Left colon (tissue), 2 donors: ENCODE data around the gene SH3TC1. TPM values are rescaled to one million over a fixed set of nuclear protein-coding genes. Genes with fewer than 3 reads are reported as not detected.
A peak's percentile ranks its signal among the peaks of the same experiment; 100 is the strongest.

Source experiments
- ATAC-seq: fragments of 200-7000 bp; cut with Tn5 transposase; one replicate; pipeline ENCODE4 v1.9.1; 2020; ENCODE audit warnings: mild to moderate bottlenecking, moderate library complexity
- DNase-seq, 2 donors: peaks; one replicate each; pipeline ENCODE4 v3.0.0-alpha.2; 2020
- intact Hi-C, 2 donors: fragments of 100-400 bp; cut with DNase I in 1 of 2; cut with micrococcal nuclease in 1 of 2; formaldehyde crosslinking; loops; one replicate each; pipeline versions ENCODE4 v1.11.2 to v1.14.0; 2022; cut with DNase I, micrococcal nuclease
- long read RNA-seq: library from polyadenylated mRNA; unstranded; transcript quantifications from one replicate; pipeline ENCODE4 v2.0.0, GENCODE V29; 2021
- total RNA-seq, 2 donors: library from RNA; stranded (reverse); fragmentation: NEBNext Ultra II Directional; extraction: Animal tissue kit (Norgen Biotek cat#: 25700); gene quantifications; one replicate each; pipeline ENCODE4 v1.2.1, GENCODE V29; 2021
- donor health status: DM: no; HTN: no; CAD: no.
- donor health status: DM: yes; HTN: yes; CAD: no.

SH3TC1 gene
- total RNA-seq = 10 to 100 TPM; 13.8 to 18.3 TPM
- long read RNA-seq, full-length matches to known transcripts = 2 of 10 reads
- long read RNA-seq, partial matches to known transcripts = 4 of 10 reads
- long read RNA-seq, other reads (novel, unspliced or antisense) = 4 of 10 reads

DNA sequence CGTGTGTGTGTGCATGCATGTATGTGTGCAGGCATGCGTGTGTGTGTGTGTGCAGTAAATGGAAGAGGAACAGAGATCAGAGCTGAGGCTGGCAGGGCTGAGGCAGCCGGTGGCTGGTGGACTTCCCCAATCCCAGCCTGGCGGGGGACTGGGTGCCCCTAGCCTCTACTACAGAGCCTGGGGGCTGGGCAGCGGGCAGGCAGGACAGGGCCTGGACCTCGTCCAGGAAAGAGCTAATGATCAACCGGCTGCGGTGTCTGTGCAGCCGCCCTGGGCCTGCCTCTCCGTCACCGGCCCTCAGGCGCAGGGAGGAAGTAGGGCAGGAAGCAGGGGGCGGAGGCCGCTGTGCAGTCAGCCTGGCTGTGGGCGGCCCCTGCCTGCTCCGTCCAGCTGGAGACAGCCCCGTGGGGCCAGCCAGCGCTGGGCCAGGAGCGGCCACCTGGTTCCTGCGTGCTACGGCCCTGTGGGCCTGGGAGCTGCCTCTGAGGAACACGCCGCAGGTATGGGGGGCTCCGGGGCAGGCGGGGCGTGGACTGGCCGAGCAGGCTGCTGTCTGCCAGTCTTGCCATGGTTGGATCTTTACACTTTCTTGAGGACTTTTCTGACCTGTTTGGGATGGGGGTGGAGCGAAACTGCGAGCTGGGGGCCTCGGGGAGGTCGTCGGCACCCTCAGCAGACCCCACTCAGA is at the start of gene SH3TC1:
TSS of gene SH3TC1 (plus strand) at position 385 of the 688 bp plus-strand sequence. CDS start 5,905 bp downstream, outside the sequence.
- DNase-seq (peak; percentile 92 to 94), ATAC-seq (peak; percentile 92)
- intact Hi-C loops = no loop called here

- ATAC-seq = no peak
- no peak for DNase-seq
- intact Hi-C loops = no loop called here
Observed at GRCh38 chr4:8149664-8150063, 49.4 kb upstream of the SH3TC1 start.

GRCh38 chr4:8150152-8151090 is 48.7 kb upstream of the SH3TC1 start:
- DNase-seq (no peak), ATAC-seq (no peak)
- intact Hi-C loops = no loop called here

GRCh38 chr4:8151165-8151650 is 47.9 kb upstream of the SH3TC1 start:
- ATAC-seq = no peak
- intact Hi-C loops = no loop called here

DNA sequence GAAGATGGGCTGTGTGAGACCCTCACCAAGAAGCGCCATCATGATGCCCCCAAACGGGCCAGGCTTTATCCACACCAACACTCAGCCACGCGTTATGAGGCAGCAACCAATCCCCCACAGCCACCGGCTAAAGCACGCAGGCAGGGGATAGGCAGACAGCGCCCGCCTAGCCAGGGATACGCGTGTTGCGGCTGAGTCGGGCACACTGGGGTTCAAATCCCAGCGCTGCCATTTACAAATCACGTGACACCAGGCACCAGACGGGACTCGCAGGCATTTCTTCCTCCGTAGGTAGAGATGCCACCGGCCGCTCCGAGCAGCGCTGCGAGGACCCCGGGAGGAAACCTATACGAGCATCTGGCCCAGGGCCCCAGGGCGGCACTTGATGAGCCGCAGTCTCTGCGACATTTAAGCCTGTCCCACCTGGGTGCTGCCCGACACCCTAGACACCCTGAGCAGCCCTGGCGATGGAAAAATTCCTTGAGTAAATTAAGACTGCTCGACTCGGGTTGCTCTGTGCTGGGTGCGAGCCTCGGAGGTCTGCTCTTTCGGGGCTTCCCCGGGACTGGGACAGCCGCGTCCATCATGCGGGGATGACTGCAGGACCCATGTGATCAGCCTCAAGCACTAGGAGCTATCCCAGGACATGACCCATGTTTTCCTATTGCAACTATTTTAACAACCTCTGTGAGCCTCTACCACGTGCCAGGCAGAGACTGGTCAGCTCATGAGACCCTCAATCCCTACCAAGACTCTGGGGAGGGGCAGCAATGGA is 46.8 kb upstream of the SH3TC1 start:
- DNase-seq = no peak
- no peak for ATAC-seq
- intact Hi-C loops = no loop called here

More at GRCh38 chr4:8151165-8151650, 47.9 kb upstream of the SH3TC1 start:
- DNase-seq = no peak

DNA sequence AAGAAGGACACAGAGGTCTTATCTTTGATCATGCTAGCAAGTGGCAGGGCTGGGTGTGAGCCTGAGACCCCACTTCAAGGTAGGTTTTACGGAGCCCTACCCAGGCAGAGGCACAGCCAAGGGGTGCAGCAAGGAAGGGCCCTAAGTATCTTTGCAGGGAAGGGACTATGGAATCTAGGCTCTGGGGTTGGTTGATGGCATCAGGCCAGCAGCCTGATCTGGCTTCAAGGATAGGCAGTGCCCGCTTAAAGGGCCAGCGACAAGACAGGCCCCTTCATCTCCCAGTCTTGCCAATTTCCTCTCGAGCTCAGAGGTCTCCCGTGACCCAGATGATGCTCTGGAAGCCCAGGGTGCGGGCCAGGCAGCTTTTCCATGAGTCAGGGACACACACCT is 46.2 kb upstream of the SH3TC1 start:
- DNase-seq (no peak), ATAC-seq (peak; percentile 29)
- intact Hi-C loops = no loop called here

DNA sequence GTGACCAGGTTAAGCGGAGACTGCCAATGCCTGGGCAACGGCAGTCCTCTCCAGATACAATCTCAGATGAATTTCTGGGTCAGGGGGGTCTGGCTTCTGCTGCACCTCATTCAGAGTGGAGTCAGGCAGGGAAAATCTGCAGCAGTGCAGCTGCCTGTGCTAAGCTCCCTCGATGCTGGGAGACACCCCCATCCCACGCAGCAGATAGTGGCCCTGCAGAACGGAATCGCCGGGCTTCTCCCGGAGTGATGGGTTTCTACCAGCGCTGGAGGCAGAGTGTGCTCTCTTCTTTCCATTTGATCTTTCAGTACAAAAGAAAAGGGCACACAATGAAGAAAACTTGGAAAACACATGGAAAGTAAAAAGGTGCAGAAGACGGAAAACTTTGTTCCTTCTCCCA is 45.6 kb upstream of the SH3TC1 start:
- ATAC-seq (no peak), DNase-seq (no peak)
- intact Hi-C loops = no loop called here

DNA sequence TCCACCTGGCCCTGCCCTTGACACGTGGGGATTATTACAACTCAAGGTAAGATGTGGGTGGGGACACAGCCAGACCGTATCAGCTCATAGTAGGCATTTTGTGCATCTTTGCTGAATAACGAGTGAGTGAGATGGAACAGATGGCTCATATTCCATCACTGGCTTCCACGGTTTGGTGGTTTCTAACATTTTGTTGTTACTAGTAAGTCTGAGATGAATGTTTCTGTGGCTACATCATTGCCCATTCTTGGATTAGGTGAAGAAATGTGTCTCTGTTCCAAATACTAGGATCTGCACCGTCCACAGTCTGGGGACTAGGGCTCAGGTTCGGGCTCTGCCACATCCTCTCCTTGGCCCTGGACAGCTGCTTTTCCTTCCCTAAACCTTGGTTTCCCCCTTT is 44.0 kb upstream of the SH3TC1 start:
- intact Hi-C loops = no loop called here
- ATAC-seq = no peak
- DNase-seq = no peak

DNA sequence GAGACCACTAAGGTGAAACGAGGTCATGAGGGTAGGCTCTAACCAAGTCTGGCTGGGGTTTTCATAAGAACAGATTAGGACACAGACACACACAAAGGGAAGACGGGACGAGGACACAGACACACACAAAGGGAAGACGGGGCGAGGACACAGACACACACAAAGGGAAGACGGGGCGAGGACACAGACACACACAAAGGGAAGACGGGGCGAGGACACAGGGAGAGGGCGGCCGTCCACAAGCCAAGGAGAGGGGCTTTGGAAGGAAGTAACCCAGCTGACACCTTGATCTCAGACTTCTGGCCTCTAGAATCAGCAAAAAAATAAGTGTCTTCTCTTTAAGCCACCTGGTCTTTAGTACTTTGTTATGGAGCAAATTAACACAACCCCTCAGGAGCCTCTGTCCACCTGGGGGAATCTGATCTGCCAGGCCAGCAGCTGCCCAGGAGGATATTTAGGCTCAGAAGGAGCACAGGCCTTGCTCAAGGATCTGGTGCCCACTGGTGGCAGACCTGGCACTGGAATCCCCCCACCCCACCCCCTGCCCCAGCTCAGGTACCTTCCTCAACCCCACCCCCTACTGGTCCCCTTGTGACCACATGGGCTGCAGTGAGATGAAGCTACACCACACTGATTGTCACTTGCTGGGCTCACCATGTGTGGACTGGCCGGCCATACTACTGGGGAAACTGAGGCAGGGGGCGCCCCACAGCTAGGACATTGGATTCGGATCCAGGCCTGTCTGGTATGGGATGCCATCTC is 43.2 kb upstream of the SH3TC1 start:
- intact Hi-C loops = no loop called here
- DNase-seq (no peak), ATAC-seq (no peak)

- no peak for ATAC-seq
- intact Hi-C loops = no loop called here
- no peak for DNase-seq
Observed at GRCh38 chr4:8156617-8157016, 42.5 kb upstream of the SH3TC1 start.

DNA sequence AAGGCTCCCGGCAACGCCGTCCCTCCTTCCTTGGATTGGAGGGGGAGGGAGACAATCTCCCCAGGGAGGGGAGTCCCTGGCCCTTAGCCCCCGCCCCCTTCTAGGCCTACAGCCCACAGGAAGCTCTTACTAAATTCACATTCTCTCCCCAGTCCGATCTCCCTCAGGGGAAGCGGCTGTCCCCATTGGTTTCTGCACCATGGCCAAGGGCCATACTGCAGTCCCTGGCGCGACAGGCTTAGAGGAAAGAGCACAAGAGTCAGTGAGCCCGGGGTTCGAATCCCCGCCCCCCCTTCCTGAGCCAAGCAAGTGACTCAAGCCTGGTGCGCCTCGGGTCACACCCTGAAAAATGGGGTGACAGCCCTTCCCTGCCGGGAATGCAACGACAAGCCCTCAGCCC is 41.6 kb upstream of the SH3TC1 start:
- ATAC-seq = no peak
- intact Hi-C loops = no loop called here
- peak in 1 of 2 donors; percentile 40 for DNase-seq

GRCh38 chr4:8157944-8158709 is 41.0 kb upstream of the SH3TC1 start:
- ATAC-seq (peak; percentile 9), DNase-seq (peak in 1 of 2 donors; percentile 40)
- intact Hi-C loops = no loop called here

DNA sequence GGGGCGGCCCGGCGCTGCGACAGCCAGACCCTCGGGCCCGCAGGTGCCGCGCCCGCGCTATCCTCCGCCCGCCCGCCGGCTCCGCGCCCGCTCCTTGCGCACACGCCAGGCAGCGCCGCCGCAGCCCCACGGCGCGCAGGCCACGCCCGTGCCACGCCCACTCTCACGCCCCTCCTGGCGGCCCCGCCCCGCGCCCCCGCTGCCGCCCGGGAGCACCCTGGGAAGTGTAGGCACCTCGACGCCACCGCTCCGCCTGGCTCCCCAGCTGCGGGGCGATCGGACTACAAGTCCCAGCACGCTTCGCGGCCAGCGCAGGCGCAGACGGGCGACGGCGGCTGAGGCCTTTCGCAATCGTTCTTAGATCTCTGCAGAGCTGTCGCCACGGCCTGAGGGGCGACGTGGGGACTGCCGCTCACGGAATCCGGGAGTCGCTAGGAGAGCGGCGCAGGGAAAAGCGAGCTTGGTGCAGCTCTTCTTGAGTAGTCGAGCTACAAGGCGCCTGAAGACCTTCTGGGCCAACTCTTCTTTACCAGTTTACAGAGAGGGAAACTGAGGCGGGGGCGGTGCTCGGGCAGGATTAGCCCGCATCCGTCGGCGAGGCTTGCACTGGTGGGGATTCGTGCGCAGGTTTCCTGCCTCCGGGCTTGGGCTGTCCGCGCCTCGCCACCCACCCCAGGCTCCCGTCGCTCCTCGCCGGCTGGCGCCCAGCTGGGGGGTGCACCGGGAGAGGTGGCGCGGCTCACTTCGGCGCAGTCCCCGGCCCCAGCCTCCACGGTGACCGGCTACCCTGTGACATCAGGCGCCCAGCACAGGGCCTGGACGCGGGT is 40.2 kb upstream of the SH3TC1 start, which contains the start of gene ABLIM2:
TSS of gene ABLIM2 (minus strand) at position 104 of the 827 bp plus-strand sequence. CDS start 124 bp downstream, outside the sequence.
- intact Hi-C loops = no loop called here
- DNase-seq = peak; percentile 97
- peak; percentile 97 for ATAC-seq

DNA sequence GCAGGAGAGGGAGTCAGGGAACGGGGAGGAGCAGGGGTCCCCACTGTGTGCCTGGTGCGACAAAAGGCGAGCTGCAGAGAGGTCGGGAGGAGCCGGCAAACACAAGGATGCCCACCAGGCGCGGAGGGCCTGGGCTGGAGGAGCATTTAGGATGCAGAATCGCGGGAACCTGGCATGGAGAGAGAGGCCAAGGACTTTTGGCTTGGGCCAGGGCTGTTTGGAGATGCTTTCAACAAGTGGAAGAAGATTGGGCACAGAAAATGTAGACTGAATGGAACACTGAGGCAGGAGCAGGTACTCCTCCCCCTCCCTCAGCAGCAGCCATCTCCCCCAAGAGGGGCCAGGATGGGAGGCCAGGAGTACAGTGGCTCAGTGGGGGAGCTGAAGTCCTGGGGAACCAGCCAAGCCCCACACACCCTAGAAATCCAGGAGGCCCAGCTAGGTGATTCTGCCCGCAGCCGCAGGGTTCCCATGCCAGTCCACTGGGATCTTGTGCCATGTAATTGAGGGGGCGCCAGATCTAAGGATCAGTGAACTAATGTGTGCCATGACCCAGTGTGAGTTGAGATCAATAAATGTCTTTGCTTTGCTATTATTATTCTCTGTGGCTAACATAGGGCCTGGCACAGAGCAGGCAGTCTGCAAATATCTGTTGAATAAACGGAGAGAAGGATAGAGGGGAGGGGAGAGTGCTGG is 39.4 kb upstream of the SH3TC1 start:
- intact Hi-C loops = no loop called here
- DNase-seq (no peak), ATAC-seq (no peak)

- DNase-seq = no peak
- intact Hi-C loops = no loop called here
- ATAC-seq = no peak
Observed at GRCh38 chr4:8160233-8160560, 38.9 kb upstream of the SH3TC1 start.

DNA sequence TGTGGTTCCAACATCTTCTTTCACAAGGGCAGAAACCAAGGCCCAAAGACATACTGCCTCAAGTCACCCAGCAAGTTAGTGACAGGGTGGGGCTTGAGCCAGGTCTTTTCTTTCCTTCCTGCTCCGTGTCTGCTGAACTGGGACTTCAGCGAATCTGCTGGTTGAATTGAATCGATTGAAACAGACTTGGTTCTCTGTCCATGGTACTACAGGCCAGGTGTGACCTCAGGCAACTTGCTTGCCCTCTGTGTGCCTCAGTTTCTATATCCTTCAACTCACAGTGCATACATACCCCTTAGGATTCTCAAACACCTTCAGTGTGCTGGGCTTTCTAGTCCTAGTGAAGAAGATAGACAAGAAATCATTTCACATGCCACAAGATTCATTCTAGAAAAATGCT is 38.5 kb upstream of the SH3TC1 start:
- ATAC-seq (no peak), DNase-seq (no peak)
- intact Hi-C loops = no loop called here
